SK-MEL-5 (cell line): ENCODE results near the gene CFAP97. TPM values are rescaled to one million over a fixed set of nuclear protein-coding genes. Genes with fewer than 3 reads are reported as not detected.
"Not testable (repeated sequence)": the region's sequence is repeated elsewhere in the genome, so short reads cannot be mapped to it uniquely, and the experiment has no call there.

Experiments
- DNase-seq: peaks from one replicate; pipeline ENCODE4 v3.0.0-alpha.2; 2016; ENCODE audit warnings: low read depth, low spot score
- in situ Hi-C: cut with HindIII; loops from 2 replicates; pipeline ENCODE4 v1.10.0; 2016; ENCODE audit warnings: low sequenced_read_pairs, high pct_unique_total_duplicates, low pct_unique_long_range_greater_than_20kb
- total RNA-seq: library from RNA; depleted of rRNA; stranded (reverse); fragments of >200 nt; shearing (Covaris generic); gene quantifications from 2 replicates; pipeline ENCODE4 v1.2.3, GENCODE V29; 2014

CFAP97 gene
- total RNA-seq, 1 experiment from 2014 or later: 74.9 TPM

DNA sequence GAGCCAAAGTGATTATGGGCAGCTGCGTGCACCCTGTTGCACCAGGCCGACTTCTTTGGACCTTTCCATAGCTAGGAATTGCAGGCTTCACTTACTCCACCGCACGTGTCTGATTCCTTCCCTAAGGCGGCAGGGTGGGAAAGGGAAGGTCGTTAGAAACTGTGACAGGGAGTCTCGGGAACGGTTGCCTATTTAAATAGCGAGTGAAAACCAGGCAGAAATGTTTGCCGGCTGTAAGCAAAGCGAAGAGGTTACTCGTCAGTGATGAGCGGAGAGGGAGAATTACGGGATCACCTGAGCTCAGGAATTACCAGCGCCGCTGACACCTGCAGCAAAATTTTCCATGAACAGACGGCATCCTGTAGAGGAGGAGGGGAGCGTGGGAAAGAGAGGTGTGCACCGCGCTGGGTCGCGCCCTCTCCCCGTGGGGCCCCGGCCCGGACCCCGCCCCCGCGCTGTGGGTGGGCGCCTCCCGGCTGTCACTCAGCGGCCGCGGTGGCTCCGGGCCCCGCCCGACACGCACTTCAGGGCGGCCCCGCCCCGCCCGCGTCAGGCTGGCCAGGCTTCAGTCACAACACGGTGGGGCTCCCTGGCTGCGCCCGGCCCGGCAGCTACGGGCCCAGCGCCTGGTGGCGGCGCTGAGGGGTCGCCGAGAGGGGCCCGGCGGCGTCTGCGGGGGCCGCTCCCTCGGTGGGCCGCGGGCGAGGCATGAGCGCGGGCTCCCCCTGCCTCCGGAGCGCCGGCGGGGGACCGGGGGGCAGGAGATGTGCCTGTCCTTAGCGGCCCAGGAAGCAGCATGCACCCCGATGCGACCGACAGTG is 5.4 kb upstream of the CFAP97 start, which contains the start of gene SNX25:
Gene SNX25 (plus strand): TSS at position 568 of the 821 bp plus-strand sequence. CDS start 229 bp downstream, at position 797.
- in situ Hi-C loops: no loop called here
- peak; percentile 83 for DNase-seq

DNA sequence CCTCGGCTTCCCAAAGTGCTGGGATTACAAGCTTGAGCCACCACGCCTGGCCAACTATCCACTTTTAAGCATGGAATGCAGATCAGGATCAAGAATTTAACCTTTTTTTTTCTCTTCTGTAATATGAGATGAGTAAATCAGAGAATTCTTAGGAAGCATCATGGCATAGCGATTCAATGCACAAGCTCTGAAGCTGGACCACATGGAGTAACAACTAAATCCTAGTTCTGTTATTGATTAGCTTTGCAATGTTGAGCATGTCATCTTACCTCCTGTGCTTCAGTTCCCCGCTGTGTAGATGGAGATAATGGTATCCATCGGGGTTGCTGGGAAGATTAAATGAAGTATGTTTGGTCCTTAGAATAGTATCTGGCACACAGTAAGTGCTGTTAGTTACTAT is 3.7 kb upstream of the CFAP97 start:
- in situ Hi-C loops: no loop called here
- DNase-seq: no peak

DNA sequence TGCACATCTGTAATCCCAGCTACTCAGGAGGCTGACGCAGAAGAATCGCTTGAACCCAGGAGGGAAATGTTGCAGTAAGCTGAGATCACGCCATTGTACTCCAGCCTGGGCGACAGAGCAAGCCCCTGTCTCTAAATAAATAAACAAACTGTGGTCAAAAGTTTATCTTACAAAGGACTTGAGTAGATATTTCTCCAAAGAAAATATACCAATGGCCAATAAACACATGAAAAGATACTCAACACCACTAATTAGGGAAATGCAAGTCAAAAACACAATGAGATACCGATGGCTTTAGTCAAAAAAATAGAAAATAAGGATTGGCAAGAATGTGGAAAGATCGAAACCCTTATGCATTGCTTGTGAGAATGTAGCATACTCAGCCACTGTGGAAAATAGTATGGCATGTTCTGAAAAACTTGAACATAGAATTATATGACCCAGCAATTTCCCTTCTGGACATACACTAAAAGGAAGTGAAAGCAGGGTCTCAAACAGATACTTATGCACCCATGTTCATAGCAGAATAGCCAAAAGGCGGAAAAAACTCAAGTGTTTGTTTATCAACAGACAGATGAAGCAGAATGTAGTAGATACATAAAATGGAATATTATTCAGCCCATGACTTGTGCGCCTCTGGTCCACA is 2.0 kb upstream of the CFAP97 start:
- no peak for DNase-seq
- in situ Hi-C loops: no loop called here

DNA sequence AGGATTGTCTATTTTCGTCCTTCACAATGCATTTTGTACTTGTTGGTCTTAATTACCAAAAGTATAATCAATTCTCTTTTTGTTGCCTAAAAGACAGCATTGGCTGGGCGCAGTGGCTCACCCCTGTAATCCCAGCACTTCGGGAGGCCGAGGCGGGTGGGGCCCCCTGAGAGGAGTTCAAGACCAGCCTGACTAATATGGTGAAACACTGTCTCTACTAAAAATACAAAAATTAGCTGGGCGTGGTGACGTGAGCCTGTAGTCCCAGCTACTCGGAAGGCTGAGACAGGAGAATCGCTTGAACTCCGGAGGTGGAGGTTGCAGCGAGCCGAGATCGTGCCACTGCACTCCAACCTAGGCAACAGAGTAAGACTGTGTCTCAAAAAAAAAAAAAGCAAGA is 1.3 kb upstream of the CFAP97 start:
- DNase-seq, in situ Hi-C loops: not testable (repeated sequence)

DNA sequence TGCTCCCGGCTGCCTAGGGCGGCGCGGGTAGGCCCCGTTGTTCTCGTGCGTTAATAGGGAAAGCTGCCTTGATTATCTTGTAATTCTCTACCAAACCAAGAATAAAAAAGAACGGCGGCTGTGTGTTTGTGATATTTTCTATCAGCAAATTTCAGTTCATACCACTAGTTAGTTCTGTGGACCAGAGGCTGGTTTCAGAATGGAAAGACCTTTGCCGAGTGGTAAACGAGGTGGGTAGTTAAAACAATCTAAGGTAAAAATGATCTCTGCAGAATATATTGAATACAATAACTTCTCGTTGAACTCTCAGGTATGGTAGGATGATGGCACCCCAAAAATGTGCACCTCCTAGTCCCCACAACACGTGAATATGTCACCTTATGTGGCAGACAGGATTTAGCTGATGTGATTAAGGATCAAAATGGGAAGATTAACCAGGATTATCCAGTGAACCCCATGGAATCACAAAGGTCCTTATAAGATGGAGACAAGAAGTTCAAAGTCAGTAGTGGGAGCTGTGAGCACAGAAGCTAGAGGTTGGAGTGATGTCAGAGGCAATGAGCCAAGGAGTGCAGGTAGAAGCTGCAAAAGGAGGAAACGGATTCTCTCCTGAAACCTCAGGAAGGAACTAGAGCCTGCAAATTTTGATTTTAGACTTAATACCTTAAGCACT is 574 bp upstream of the CFAP97 start:
- DNase-seq: peak; percentile 33

DNA sequence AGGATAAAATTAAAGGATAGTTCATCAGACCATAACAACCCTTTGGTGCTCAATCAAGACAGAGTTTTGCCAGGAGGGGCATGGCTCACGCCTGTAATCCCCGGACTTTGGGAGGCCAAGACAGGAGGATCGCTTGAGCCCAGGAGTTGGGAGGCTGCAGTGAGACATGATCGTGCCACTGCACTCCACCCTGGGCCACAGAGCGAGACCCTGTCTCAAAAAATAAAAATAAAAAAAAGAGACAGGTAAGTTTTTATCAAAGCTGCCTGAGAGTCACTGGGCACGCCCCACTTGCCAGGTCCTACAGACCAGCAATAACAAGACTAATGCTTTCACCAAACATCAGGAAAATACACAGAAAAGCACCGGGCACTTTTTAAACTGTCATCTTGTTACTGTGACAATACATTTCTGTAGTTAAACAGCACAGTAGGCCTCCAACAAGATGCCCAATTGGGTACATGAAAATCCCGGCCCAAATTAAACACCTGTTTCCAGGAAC is 765 bp downstream of the CFAP97 start:
- in situ Hi-C loops: no loop called here
- peak; percentile 19 for DNase-seq

More for the DNA sequence above, 574 bp upstream of the CFAP97 start:
- in situ Hi-C loops: no loop called here

DNA sequence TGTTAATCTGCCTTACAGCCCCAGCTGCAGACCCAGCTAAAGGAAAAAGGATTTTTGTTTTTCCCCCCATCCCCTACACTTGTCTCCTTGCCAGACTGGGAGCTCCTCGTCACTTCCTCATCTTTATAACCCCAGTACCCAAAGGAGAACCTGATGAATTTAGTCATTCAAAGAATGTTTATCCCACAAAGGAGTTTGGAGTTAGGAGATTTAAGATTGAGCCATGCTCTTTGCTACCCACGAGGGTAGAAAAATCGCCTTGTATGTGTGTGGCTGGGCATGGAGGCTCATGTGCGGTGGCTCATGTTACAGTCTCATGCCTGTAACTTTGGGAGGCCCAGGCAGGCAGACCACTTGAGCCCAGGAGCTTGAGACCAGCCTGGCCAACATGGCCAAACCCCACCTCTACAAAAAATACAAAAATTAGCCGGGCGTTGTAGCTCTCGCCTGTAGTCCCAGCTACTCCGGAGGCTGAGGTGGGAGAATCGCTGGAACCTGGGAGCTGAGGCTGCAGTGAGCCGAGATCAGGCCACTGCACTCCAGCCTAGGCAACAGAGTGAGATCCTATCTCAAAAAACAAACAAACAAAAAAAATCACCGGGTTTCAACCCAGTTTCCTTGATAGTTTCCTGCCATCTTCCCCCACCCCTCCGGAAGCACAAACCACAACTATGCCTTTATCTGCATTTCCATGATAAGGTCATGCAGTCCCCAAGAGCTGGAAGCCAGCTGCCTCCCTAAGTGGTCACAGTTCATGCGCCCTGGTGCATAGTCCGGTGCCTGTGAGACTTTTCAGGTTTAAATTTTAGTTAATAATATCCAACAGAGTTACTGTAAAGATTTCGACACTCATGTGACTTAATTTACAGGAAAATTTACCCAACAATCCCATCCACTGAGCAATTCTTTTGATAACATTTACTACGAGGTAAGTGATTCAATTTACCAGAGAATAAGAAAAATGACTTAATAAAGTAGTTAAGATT is 1.5 kb downstream of the CFAP97 start:
- in situ Hi-C loops: no loop called here
- peak; percentile 38 for DNase-seq

DNA sequence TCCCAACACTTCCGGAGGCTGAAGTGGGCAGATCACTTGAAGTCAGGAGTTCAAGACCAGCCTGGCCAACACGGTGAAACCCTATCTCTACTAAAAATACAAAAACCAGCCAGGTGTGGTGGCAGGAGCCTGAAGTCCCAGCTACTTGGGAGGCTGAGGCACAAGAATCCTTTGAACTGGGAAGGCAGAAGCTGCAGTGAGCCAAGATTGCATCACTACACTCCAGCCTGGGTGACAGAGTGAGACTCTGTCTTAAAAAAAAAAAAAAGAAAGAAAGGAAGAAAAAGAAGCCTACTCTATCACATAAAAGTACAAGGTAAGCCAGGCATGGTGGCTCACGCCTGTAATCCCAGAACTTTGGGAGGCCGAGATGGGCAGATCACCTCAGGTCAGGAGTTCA is 5.6 kb downstream of the CFAP97 start:
- in situ Hi-C loops, DNase-seq: not testable (repeated sequence)

DNA sequence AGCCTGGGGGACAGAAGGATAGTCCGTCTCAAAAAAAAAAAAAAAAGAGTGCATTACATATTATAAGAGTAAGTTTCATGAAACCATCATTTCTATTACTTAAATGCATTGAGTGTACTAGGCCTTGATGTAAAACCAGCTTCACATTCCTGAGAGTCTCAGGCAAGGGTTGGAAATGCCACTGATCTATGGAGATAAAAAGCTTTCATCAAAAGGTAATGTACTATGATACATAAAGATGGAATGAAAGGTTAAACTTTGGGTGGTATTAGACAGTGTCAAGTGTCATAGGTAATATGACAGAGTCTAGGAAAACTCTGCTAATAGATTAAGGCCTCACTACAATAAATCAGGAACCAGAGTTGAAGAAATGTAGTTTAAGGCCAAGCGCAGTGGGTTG is 7.4 kb downstream of the CFAP97 start:
- in situ Hi-C loops: no loop called here
- no peak for DNase-seq

DNA sequence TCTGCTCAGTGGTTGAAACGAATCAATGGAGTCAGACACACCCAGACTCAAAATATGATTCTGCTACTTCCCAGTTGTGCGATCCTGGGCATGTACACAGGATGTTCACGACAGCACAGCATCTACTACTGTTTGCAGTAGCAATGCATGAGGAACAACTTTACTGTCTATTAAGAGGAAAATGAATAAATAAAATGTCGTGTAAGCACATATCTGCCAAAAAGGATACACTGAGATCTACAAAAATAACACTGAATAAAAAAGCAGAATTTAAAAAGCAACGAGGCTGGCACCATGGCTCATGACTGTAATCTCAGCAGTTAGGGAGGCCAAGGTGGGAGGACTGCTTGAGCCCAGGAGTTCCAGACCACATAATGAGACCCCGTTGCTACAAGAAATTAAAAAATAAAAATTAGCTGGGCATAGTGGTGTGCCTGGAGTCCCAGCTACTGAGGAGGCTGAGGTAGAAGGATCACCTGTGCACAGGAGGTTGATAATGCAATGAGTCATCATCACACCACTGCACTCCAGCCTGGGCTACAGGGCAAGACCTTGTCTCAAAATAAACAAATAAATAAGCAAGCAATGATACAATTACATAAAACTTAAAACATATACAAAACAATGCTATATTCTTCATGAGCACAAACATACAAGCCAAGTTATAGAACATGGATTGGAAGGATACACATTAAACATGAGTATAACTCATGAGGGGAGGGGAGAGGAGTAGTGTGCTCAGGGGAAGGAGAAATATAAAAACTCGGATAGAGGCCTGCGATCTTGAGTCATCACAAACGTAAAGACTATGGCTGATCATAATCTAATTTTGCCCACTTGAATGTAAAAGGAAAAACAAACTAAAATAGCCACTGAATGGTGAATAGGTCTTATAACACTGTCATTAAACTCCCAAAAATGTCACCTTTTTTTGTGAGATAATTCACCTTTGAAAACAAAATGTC is 8.6 kb downstream of the CFAP97 start:
- in situ Hi-C loops: no loop called here
- DNase-seq: no peak

DNA sequence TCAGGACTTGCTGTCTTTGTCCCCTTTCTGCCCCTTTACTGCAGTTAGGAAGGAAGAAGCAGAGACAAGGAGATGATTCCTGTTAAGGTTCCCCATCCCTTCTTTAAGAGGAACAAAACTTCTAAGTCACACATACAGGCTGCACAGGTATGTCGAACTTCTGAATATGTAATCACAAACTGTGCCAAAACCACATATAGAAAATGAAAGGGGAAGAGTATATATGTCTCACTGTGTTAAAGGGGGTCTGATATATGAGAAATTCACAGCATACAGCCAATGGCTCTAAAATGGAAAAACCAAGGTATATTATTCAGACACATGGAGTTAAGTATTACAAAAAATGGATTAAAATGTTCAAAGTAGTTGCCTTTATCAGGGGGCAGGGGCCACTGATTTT is 11.7 kb downstream of the CFAP97 start:
- in situ Hi-C loops: no loop called here
- no peak for DNase-seq

DNA sequence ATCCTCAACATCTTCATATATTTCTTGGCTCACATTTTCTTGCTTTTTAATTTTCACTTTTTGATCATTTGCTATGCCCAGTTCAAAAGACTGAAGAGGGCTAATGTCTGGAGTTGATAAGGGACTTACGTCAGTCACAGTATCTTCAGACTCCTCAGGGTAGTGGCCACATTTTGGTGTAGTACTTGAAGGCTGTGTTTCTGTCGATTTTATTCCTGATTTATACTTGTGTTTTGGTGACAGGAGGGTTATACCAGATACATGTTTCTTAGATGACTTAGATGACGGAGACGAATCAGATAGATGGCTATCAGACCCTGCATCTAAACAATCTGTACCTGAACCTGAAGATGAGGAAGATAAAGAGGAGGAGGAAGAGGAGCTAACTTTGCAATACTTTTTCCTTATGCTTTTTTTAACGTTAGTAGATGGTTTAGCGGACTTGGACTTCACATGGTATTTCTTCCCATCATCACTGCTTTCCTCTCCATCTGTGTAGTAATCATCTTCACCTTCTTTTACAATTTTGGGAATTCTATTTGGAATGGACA is 13.4 kb downstream of the CFAP97 start:
- in situ Hi-C loops: no loop called here
- DNase-seq: no peak

DNA sequence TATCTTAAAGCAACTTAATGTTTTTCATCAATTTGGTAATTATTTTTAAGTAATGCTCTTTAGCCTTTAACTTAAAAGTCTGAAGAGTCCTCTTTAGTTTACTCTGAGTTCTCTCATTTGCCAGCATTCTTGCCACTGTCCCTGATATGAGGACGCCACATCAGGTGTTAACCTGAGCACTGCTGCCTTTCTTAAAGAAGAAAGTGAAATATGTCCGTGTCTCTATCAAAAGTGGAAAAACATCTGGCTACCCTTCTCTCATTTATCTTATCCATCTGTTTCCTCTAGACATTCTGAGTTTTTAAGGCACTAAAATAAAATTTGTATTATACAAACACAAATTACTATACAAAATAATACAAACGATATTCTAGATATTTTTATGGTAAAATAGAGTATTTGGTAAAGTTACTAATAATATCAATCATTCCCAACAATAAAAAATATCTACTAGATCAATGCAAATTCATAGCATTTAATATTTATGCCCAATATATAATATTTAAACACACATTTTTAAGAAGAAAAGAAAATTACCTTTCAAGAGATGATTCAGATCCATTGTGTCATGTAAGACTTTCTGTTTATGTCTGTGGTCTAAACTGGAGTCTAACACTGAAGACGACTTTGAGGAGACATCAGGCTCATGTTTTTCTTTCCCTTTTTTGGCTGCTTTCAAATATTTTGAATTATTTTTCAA is 14.0 kb downstream of the CFAP97 start:
- no peak for DNase-seq
- in situ Hi-C loops: no loop called here

DNA sequence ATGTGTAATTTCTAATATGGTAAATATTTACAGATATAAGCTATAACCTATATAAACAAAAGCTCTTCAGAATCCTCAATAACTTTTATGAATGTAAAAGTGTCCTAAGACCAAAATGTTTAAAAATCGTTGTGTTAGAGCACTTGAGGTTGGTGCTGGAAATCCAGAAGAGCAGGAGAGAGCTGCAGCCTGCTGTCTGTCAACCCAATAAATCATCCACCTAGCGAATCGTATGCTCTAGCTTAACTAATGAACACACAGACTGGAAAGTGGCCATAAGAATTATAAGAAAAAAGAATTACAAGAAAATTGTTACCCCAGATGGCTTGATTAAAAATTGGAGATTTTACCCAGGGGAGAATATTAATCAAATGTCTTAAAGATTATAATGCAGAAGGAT is 17.0 kb downstream of the CFAP97 start:
- DNase-seq: no peak
- in situ Hi-C loops: no loop called here

DNA sequence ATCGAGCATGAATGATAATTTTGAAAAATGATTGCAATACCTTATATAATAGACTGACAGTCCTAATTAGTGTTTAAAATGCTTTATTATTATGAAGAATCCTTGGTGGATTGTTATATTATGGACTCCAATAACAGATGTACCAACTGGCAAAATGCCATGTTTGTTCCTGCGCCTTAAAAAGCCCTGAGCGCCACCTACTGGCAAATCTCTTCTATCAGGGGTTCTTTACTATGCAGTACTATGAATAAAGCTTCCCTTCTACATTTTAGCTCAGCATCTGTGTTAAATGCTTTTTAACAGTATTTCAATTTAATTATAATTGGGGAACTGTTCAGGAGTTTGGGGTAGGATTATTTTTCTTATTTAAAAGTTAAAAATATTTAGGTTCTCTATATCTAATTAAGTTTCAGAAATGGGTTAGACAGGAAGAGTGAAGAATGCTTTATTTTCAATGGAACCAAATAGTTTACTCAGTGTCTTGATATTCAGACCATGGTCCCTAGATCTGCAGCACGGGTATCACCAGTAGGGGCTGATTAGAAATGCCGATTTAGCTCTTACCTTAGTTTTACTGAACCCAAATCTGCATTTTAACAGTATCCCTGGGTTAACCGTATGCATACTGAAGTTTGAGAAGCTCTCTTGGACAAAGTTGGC is 20.0 kb downstream of the CFAP97 start:
- in situ Hi-C loops: no loop called here
- peak; percentile 91 for DNase-seq
